AG04449 (cell line): Measurements from ENCODE around the gene APC2.

Experiments
- CTCF ChIA-PET: fragments of 350-600 bp; formaldehyde crosslinking; extraction: SDS; loops from one replicate; lab custom pipeline; 2021; ENCODE audit warnings: antibody characterized with exemption; lab: Yijun Ruan, JAX
- POLR2A ChIA-PET: fragments of 400-600, 350-600 bp; formaldehyde crosslinking; extraction: SDS; loops from one replicate; lab custom pipeline; 2020; ENCODE audit warnings: antibody characterized with exemption, inconsistent platforms; lab: Yijun Ruan, JAX
- DNase-seq: peaks from one replicate; pipeline ENCODE4 v3.0.0-alpha.2; 2010; ENCODE audit warnings: low read depth, low spot score
- H3K4me3 ChIP-seq: 2 replicates; pipeline ENCODE4 v1.5.1; 2011; ENCODE audit warnings: low read depth, mild to moderate bottlenecking, control low read depth, low read length
- TF ChIP-seq, protein P1 (sequence below): IDR thresholded peaks from one replicate; pipeline ENCODE4 v1.5.1; 2011; ENCODE audit warnings: mild to moderate bottlenecking, moderate library complexity, low read length, control low read depth, inconsistent platforms; ENCODE audit not compliant: insufficient read depth; ENCODE audit errors: missing control alignments

The APC2 gene

DNA sequence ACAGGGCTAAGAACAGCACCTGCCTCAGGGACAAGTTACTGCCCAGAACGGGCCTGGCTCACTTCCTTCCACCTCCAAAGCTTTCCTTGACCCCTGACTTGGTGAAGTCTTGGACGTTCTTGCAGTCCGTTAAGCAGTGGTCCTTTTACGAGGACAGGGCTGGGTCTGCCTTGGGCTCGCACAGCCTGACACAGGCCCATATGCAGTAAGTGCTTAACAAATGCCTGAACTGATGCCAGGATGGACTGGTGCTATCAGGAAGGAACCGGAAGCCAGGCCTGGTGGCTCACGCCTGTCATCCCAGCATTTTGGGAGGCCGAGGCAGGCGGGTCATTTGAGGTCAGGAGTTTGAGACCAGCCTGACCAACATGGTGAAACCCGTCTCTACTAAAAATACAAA lies 72.1 kb downstream of the APC2 start:
- H3K4me3 ChIP-seq: no peak overlapping the region
- TF ChIP-seq, protein P1, sequence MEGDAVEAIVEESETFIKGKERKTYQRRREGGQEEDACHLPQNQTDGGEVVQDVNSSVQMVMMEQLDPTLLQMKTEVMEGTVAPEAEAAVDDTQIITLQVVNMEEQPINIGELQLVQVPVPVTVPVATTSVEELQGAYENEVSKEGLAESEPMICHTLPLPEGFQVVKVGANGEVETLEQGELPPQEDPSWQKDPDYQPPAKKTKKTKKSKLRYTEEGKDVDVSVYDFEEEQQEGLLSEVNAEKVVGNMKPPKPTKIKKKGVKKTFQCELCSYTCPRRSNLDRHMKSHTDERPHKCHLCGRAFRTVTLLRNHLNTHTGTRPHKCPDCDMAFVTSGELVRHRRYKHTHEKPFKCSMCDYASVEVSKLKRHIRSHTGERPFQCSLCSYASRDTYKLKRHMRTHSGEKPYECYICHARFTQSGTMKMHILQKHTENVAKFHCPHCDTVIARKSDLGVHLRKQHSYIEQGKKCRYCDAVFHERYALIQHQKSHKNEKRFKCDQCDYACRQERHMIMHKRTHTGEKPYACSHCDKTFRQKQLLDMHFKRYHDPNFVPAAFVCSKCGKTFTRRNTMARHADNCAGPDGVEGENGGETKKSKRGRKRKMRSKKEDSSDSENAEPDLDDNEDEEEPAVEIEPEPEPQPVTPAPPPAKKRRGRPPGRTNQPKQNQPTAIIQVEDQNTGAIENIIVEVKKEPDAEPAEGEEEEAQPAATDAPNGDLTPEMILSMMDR: no peak
- ChIA-PET POLR2A (no interaction called here), CTCF (interaction anchor here (1.4 to 2.2 kb wide), 2 partner anchors 19 to 25 kb away, joined by 4 to 15 read pairs; no protein-coding TSS in a partner anchor)
- DNase-seq: no peak

DNA sequence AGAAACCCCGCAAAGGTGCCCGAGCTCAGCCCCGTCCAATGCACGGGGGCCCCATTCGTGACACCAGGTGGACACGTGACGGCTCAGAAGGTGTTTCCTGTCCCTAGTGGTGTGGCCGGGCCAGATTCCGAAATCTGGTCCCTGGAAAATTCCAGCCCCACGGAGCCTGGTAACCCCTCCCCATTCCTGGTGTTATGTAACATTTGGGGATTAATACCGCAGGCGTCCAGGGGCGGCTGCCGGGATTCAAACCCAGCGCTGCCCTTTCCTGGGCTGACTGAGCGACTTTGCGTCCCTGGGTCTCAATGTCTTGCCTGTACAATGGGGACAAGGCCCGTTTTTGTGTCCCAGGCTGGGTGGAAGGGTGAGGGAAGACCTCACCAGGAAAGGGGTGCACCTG lies 72.9 kb downstream of the APC2 start:
- ChIA-PET POLR2A (no interaction called here), CTCF (interaction anchor here (2.2 kb wide), 1 partner anchor 24 kb away, joined by 15 read pairs; no protein-coding TSS in a partner anchor)
- no peak for DNase-seq
- H3K4me3 ChIP-seq: no peak overlapping the region
- TF ChIP-seq, protein P1: no peak
